GM12875 (cell line): Measurements from ENCODE around the gene IGDCC3.

ENCODE experiments used
- H3K4me3 ChIP-seq: one replicate; pipeline ENCODE4 v1.5.1; 2011; ENCODE audit warnings: low read depth, low read length, control low read depth
- CTCF ChIP-seq: IDR thresholded peaks from 2 replicates; pipeline ENCODE4 v1.5.1; 2011; ENCODE audit warnings: low read depth, mild to moderate bottlenecking, control low read depth, inconsistent platforms, low read length, moderate library complexity, borderline replicate concordance; ENCODE audit not compliant: insufficient read depth

The IGDCC3 gene

DNA sequence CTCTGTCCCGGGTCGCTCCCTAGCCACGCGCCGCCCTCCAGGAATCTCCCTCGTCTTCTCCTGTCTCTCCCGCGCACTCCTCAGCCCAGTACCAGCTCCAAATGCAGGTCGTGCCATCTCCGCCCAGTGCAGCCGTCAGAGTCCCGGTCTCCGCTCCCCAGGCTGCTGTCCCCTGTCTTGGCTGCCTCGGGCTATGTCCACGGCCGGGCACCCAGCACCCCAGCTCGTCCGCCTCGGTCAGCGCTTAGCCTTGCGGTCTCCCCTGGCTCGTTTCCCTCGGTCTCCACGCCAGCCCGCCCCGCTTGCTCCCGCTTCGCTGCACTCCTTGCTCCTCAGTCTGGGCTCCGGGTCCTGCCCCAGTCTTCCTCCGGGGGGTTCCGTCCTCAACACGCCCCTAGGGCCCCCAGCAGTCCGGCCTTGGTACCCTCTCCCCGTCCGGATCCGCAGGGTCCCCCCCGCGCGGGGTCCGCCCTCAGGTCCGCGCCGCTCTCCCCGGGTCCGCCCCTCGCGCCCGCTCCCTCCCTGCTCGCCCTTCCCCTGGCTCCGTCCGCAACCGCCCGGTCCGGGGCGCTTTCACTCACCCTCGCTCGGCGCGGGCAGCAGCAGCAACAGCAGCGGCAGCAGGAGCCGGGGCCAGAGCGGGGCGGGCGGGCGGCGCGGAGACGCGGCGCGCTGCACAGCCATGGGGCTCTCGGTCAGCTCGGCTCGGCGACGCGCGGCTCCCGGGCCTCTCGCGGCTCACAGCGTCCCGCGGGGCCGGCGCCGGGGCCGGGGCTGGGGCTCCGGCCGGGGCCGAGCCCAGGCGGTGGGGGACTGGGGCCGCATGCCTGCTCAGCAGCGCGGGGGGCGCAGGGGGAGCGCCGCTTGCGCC, 462 bp downstream of the IGDCC3 start:
- TF ChIP-seq CTCF = no peak

DNA sequence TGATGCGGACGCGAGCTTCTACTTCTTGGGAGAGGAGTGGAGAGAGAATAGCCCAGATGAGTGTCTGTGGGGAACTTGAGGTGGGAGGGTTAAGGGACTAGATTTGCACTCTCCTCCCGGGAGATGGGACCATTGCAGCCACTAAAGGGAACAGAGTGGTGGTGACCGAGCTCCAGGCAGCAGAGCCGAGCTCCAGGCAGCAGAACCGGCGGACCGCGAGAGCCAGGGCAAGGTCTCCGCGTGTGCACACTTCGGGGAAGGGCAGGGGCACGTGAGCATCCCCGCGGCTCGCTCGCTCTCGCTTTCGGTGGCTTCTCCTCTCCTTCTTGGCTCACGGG, 1.1 kb downstream of the IGDCC3 start:
- H3K4me3 ChIP-seq = no peak overlapping the region
- TF ChIP-seq CTCF = no peak

More for the DNA sequence above, 462 bp downstream of the IGDCC3 start:
- H3K4me3 ChIP-seq = no peak overlapping the region

DNA sequence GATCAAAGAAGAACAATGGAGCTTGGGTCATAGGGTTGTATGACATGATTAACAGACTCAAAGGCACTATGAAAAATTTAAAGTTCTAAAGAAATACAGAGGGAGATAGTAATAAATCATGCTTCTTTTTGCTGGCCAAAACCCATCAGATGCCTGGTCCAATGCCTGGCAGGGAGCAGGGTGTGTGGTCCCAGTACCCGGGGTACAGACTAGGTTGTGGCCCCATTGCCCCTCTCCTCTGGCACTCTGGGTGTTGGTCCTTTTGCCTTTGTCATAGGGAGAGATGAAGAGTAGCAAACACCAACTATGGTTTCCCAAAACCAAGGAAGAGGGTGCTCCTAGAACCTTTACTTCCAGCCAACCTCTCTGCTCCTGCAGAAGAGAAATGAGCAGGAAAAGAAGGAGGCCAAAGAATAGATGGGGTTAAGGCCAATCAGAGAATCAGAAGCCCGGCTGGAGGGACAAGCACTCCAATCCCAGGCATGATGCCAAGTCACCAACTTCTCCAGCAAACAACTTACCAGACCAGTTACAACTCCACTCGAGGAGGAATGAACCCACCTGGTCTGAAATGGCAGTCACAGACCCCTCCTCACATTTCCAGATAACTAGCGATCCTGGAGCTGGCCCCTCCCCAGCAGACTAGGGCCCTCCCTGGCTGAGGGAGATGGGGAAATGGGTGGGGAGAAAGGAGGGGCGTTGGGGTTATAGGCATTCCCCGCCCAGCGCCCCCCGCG, 1.8 kb downstream of the IGDCC3 start:
- no peak for TF ChIP-seq CTCF
- no peak overlapping the region for H3K4me3 ChIP-seq

- no peak for TF ChIP-seq CTCF
- no peak overlapping the region for H3K4me3 ChIP-seq
These were observed 2.9 kb downstream of the IGDCC3 start for GRCh38 chr15:65374821-65375401.

GRCh38 chr15:65374334-65374733, 3.5 kb downstream of the IGDCC3 start:
- H3K4me3 ChIP-seq = no peak overlapping the region
- no peak for TF ChIP-seq CTCF

DNA sequence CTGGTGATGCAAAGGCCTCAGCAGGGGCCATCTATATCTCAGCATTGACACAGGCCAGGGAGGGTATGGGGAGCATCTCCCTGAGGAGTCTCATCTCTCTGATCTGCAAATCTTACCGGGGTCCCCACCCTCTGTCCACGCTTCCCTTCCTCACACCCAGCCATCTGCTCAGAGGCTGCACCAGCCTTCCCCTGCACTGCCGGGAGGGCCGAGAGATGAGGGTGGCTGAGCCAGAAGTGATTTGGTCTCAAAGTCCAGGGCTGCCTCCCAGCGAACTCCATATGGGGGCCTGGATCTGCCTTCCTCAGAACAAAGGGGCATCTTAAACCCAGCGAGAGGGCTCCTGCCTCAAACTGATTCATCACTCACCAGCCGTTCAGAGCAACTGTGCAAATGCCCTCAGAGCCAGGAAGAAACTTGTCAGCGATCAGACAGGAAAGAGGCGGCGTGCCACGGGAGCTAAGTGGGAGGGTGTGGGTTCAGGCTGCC, 4.6 kb downstream of the IGDCC3 start:
- H3K4me3 ChIP-seq = no peak overlapping the region
- no peak for TF ChIP-seq CTCF

DNA sequence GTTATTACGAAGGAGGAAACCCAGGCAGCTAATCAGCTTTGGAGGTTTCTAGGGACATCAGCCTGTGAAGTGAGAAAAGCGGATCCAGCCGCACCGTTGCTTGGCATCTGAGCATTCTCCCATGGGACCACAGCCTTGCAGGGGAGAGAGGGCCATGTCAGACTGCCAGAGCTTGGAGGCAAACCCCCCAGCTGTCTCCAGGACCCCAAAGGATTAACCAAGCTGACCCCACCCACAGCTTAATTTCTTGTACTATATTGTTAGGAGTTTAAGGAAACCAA, 5.1 kb downstream of the IGDCC3 start:
- TF ChIP-seq CTCF = no peak
- H3K4me3 ChIP-seq = no peak overlapping the region
